Endothelial cell of umbilical vein (primary cell): ENCODE results near the gene ATP8A2.

Experiments used
- CTCF ChIP-seq, 2 donors: IDR thresholded peaks; 1 replicate in 1 of 2; 2 replicates in 1 of 2; pipeline ENCODE4 v1.5.1; 2011; ENCODE audit warnings: low read length in 2 of 2, mild to moderate bottlenecking in 2 of 2, moderate library complexity in 2 of 2, control low read depth in 1 of 2, inconsistent platforms in 1 of 2, low read depth in 1 of 2; ENCODE audit not compliant: insufficient read depth in 1 of 2; ENCODE audit errors: extremely low read depth in 1 of 2
- POLR2A ChIP-seq: IDR thresholded peaks from 2 replicates; pipeline ENCODE4 v1.6.1; 2012; ENCODE audit warnings: low read depth, mild to moderate bottlenecking, control low read depth, low read length

GRCh38 chr13:25846222-25846984, 474.6 kb downstream of the ATP8A2 start:
- TF ChIP-seq POLR2A: no peak
- TF ChIP-seq CTCF (IDR thresholded peaks at IDR 0.05; ENCODE audit: extremely low read depth in 1 of 2, insufficient read depth in 1 of 2, low read depth in 1 of 2, low read length in 2 of 2): no peak
